T-helper 1 cell (primary cell): ENCODE results near the gene CLDN20.

Experiments
- DNase-seq, 5 donors: peaks; one replicate each; pipeline ENCODE4 v3.0.0-alpha.2; 2012 to 2020

The CLDN20 gene

GRCh38 chr6:155313602-155314091, 49.8 kb downstream of the CLDN20 start:
- peak in 1 of 5 donors; percentile 13 for DNase-seq

GRCh38 chr6:155314092-155314772, 50.4 kb downstream of the CLDN20 start, which contains the start of gene TFB1M:
Gene TFB1M (minus strand): TSS chr6:155314484. CDS start chr6:155314428, 56 bp downstream.
- peak; percentile 93 to 99 (median 96) for DNase-seq

DNA sequence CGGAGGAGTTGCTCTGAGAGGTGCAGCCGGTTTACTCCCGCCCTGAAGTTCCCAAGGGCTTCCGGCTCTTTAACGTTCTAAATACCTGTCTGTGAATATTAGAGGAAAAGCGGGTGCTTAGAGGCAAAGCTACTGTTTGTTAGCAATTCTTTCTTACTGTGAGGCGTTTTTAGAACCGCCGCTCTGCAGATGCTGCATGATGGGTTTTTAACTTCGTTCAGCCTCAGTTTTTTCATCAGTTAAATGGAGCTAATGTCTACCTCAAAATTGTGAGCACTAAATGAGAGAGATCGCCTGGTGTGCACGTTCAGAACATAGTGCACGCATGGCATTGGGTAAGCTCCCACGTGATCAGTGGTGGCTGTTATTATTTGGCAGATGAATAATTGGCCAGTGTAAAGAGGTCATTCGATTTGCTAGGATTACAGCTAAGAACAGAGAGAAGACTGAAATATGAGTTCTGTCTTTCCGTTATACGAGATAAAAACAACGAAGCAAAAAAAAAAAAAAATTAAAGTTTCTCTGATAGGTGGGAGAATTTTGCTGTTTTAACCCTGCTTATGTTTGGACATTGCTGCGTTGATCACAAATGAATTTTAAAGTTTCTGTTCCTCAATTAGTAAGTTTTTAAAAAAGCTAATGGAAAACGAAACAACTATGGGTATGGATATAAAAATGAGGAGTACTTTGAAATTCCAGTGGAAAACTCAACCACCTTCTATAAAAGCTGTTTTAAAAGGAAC, 51.1 kb downstream of the CLDN20 start:
- peak in 3 of 5 donors; percentile 17 to 86 (median 30) for DNase-seq

DNA sequence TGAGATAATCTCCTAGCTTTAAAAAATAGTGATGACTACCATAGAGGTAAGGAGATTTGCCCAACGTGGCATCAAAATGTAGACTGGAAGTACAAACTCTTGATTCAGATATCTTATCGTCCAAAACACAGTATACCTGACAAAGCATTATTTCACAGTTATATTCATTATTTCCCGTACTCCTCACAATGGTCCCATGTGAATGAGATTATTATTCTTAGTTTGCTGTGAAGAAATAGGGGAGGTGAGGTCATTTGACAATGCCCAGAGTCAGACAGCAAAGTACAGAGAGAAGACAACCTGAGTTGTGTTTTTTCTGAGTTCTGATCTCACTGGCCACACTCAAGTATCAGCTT, 51.7 kb downstream of the CLDN20 start:
- DNase-seq, result no peak

- DNase-seq, result no peak
Observed at GRCh38 chr6:155316419-155316818, 52.6 kb downstream of the CLDN20 start.

DNA sequence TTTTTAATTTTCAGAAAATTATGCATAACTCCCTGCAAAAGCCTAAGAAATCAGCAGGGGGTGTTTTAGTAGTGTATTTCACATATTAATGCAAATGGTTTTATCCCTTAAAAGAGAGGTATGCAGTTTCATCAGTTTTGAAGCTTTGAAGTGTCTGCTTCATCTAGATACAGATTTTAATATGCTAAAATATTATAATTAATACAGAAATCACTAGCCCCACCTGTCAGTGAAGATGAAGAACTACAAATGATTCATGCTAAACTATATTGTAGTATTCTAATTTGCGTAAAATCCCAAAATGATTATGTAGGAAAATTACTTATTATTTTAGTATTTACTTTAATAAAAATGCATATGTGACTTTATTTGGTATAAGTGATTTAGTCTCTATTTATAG, 53.4 kb downstream of the CLDN20 start:
- no peak for DNase-seq

DNA sequence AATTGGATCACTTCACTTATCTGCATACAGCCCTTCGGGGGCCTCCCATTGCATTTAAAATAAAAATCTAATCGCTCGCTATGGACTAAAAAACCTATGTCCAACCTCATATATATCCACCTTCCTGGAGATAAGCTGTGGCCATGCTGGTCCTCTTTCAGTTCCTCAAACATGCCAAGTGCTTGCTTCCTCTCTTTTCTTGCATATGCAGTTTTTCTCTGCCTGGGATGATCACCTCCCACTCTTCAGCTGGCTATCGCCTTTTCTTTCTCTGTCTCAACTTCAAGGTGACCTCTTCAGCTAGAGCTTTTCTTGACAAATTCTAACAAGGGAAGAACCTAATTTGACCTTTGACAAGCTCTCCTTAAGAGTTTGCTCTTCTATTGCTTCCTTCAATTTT, 56.1 kb downstream of the CLDN20 start:
- DNase-seq, result no peak

DNA sequence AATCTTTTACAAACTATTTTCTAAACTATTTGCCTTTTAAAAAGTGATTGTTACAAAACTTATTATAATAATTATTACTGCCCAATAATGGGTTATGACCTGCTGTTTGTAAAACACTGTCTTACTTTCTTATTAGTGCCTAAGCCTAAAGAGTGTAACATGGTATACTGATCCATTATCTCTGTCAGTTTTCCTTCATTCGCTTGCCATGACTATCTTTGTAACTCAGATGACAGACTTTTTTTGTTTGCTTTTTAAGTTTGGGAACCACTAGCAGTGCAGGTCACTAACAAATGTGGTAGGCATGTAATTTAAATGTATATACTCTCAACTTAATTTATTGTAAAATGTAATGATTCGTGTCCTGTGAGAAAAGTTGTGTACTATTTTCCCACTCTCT, 60.4 kb downstream of the CLDN20 start:
- no peak for DNase-seq

GRCh38 chr6:155324993-155325392, 61.2 kb downstream of the CLDN20 start:
- DNase-seq, result no peak

GRCh38 chr6:155325700-155326516, 62.1 kb downstream of the CLDN20 start:
- no peak for DNase-seq
